ENCODE measurements around the gene AACS.
"Not testable (repeated sequence)": the region's sequence is repeated elsewhere in the genome, so short reads cannot be mapped to it uniquely, and the experiment has no call there.

Gene AACS

DNA sequence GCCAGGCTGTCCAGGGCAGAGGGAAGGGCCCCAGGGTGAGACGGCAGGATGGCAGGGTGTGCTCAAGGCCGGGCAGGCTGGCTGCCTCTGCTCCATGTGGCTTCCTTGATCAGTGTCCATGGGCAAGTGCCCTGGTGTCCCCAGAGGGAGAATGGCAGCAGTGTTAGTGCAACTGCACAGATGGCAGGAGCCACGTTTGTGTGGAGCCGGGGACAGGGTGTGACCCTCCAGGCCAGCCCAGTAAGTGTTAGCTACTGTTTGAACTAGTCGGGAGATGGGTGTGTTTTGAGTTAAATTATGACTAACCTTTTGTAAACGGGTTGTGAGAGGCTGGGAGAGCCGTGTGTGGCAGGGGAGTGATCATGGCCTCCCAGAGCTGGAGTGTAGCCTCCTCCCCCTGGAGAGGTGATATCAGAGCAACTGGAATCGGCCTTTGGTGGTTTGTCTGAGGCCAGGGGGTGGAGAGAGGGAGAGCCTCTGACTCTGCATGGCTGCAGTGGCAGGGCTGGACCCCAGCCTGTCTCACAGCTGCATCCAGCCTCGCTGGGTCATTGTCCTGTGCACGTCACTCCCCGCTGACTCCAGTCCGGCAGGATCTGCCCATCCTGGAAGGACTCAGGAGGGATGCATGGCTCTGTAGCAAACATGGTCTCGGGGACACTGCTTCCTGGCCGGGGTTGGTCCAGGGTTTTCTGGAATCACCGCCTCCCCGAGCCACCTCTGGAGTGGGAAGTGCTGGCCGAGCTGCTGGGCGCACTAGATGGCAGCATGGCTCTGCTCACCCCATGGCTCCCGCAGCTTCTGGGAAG is 27.8 kb downstream of the AACS start:
- no peak for DNase-seq

DNA sequence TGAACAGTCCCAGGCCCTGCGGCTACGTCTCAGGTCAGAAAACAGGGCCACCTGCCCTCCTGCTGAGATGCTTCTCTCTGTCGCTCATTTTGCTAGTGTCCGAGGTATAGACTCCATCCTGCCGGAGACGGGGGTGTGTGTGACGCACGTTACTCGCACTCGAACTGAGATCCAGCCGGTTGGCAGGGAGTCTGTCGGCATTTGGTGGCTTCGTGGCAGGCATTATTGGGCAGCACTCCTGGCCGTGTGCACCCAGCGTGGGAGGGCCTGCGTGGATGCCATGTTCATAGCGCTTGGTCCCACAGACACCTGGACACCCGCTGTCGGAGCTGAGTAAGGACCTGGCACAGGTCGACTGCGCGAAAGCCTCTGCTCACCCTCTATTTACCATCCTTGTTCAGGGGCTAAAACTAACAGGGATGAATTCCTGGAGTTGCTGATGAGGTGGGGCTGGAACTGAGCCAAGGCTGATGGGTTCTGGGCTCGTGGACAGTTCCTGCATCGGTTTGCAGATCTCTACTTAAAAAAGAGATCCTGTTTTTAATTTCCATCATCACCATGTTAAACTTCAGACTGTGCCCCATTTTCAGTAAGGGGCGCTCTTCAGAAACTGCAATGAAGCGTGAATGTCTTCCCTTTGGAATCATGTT is 28.6 kb downstream of the AACS start:
- no peak for DNase-seq

DNA sequence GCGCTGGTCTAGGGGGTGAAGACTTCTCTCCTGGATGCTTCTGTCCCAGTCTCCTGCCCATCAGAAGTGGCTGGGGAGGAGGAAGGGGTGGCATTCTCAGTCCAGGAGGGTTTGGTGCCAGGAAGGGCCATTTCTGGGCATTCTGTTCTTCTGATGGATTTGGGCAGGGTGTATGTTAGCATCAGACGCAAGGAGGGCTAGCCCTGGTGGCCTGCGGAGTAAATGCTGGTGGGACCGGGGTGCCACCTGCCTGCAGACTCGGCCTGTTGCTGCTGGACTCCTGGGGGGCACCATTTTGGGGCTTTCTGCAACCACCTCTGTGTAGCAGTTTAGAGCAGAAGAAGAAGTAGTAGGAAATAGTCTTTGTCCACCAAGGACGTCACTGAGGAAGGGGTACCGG is 31.7 kb downstream of the AACS start:
- DNase-seq = no peak

DNA sequence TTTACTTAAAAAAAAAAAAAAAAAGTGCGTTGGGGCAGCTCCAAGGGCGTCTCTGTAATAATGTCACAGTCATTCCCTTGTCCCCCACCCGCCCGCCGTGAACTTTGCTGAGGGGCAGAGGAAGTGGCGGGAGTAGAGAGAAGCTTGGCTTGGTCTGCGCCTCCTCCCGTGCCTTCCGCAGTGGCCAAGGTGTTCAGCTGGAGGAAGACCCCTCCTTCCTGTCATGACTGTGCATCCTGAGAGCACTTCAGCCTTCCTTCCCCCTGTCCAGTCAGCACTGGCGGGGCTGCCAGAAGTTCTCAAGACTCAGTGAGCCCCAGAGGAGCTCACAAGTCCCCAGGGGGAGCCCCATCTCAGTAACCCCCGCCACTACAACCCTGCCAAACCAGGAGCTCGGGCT is 32.2 kb downstream of the AACS start:
- DNase-seq = no peak

DNA sequence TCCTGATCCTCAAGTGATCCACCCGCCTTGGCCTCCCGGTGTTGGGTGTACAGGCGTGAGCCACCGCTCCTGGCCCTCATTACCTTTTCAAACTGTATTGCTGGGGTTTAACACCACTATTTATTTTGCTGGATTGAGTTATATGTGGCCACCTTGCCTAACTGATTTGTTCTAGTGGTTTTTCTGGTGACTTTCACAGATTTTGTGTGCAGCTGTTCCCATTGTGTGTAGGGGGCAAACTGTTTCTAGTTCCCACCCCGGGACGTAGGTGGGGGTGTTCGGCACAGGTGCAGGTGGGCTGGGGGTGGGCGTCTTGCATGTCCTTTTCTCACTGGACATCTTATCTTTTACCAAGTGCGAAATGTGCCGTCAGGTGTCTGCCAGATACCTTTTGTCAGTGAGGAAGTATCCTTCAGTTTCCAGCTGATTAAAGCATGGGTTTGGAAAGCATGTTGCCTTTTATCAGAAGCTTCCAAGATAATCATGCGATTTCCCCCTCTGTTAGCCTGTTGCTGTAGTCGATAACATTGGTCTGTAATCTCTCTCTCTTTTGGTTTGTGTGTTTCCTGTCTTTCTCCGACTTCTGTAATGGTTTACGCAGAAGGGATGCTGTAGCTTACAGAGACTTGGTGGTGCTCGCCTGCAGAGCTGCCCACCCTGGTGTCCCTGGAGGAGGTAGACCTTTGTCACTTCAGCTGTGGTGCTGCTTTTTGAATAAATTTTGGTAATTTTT is 33.6 kb downstream of the AACS start:
- no peak for DNase-seq

DNA sequence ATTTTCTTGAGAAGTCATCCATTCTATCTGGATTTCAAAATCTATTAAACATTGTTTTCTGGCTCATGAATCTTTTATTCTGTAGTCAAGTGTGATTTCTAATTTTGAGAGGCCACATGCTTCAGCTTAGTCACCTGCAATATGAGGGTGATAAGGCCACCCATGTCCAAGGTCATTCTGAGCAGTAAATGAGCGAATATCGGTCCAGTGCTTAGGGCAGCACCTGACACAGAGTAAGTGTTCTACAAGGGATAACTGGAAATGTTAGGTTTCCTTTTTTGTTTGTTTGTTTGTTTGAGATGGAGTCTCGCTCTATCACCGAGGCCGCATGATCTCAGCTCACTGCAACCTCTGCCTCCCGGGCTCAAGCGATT is 34.2 kb downstream of the AACS start:
- no peak for DNase-seq

DNA sequence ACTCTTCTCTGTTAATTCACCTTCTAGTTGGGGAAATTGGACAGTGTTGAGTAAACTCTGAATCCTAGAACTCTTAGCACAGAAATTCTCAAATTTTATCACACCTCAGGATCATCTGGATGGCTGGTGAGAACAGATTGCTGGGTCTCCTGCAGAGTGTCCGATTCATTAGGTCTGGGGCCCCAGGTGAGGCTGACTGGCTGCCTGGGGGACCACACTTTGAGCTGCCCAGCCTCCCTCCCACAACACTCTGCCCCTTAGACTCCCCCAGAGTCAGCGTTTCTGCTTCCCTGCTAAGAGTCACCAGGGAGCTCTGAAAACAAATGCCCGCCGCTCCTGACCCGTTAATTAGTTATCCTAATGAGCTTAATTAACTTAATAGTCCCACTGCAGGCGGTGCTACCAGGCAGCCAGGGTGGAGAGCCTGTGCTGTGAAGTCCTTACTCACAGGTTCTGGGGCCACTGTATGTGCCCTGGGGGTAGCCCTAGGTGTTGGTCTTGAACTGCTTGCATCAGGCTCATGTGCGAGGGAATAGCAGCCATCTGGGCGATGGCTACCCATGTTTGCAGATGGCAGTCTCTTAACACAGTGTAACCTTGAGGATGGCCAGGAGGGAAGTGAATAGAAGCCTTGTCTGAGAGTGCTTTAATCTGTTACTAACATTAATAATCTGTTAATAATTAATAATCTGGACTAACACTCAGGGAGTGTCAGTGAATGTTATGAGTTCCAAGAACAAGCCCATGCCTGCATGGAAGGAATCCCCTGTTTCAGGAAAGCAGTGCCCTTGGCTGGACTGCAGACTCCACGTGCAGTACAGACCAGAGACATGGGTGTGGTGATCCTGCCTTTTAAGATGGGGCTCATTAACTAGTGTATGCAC is 35.6 kb downstream of the AACS start:
- no peak for DNase-seq

DNA sequence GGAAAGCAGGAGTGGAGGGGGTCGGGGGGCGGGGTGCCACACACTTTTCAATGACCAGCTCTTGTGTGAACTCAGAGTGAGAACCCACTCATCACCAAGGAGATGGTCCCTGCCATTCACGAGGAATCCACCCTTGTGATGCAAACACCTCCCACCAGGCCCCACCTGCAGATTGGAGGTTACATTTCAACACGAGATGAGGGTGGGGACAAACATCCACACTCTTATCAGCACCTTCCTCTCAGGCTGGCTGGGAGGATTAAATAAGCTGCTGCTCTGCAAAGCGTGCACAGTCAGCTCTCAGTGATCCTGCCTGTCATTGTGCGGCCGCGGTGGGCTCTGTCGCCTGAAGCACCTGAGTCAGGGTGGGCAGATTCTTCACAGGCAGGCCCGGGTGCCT is 39.7 kb downstream of the AACS start:
- no peak for DNase-seq

DNA sequence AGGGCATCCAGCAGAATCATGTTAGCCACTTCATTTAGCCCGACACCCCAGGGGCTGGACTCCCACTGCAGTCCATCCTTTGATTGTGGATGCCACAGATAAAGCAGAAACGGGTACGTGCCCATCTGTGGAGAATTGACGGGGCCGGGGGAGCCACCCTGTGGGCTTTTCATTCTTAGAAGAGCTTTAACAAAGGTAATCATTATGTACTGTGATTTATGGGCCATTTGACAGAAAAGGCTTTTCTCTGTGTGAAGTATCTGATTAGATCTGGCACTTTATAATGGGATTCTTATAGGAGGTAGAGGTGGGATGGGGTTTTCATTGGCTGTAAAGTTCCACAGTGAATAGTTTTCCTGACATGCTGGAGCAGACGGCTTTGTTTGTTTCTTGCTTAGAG is 40.4 kb downstream of the AACS start:
- DNase-seq = no peak

DNA sequence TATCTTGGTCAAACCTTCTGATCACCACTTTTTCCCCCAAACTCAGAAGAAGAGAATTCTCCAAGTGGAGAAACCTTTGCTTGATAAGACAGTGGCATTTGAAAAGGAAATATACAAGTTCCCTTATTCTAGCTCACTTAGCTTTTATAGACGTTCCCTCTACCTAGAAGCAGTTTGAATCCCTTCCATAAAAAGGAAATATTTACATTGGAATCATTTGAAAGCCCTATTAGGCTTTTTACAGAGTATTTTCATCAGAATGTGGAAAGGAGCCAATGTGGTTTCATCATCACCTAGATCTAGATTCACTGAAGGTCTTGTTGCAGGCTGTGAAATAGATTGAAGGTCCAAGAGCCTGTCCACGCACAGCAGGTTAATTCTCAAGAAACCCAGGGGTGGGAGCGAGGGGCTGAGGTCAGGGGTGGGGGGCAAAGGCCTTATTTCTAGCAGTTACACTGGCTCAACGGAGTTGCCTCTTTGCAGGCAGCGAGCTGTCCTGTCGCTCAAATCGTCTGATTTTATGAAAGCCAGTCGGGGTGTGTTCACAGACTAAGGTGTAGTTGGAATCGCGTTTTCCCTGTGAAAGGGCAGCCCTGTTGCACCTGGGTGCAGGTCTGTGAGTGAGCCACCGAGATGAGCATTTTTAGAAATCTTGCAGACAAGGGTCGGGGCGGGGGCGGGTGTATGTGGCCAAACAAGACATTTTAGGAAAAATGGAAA is 45.6 kb downstream of the AACS start:
- no peak for DNase-seq

DNA sequence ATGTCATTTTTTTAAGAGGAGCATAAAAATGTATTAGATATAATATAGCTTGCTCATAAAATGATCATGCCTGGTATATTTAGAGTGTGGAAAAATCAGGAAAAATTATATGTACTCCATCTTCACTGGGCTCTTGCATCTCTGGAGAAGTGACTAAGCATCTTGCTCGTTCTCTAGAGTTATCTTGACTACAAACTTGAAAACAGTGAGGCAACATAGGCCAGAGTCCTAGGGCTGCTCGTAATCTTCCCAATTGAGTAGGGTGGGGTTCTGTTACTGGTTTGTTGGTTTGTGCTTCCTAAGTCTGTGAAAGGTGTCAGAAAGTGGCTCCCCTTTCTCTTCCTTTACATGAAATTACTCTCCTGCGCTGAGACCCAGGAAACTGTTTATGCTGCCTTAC is 46.2 kb downstream of the AACS start:
- DNase-seq = no peak

DNA sequence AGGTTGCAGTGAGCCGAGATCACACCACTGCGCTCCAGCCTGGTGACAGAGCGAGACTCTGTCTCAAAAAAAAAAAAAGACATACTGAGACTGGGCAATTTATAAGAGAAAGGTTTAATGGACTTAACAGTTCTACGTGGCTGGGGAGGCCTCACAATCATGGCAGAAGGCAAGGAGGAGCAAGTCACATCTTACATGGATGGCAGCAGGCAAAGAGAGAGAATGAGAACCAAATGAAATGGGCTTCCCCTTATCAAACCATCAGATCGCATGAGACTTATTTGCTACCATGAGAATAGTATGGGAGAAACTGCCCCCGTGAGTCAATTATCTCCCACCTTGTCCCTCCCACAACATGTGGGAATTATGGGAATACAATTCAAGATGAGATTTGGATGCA is 47.4 kb downstream of the AACS start:
- DNase-seq = not testable (repeated sequence)

DNA sequence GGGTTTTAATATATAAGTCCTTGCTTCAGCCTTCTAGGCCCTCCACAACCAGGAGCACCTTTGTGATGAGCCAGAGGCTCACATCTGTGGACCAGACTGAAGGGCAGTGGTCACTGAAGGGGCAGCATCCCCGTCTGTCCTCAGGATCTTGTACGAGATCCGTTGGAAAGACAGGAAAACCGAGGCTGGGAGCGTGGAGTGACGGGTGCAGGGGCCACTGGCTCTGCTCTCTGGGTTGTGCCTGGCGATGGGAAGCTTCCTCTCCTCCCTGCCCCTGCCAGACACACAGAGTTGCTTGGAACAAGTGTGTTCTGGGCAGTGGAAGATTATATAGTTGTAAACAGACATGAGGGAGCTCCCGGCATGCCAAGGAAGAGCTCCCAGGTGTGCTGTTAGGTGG is 48.0 kb downstream of the AACS start:
- DNase-seq = no peak

DNA sequence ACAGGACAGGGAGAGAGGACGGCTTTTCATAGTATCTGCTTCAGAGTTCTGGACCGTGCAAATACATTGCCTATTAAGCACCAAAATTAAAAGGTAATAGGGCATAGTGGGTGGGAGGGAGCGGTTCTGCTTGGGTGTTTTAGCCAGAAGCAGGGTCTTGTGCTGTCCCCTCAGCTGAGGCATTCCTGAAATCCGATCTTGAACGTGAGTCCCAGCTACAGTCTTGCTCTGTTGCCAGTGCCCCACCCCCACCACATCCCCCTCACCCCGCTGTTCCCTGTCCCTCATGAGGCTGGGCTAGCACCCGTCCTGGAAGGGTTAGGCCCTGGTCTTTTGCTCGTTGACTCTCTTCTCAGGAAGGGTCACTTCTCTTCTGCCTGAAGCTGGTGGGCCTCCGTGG is 48.6 kb downstream of the AACS start:
- no peak for DNase-seq

DNA sequence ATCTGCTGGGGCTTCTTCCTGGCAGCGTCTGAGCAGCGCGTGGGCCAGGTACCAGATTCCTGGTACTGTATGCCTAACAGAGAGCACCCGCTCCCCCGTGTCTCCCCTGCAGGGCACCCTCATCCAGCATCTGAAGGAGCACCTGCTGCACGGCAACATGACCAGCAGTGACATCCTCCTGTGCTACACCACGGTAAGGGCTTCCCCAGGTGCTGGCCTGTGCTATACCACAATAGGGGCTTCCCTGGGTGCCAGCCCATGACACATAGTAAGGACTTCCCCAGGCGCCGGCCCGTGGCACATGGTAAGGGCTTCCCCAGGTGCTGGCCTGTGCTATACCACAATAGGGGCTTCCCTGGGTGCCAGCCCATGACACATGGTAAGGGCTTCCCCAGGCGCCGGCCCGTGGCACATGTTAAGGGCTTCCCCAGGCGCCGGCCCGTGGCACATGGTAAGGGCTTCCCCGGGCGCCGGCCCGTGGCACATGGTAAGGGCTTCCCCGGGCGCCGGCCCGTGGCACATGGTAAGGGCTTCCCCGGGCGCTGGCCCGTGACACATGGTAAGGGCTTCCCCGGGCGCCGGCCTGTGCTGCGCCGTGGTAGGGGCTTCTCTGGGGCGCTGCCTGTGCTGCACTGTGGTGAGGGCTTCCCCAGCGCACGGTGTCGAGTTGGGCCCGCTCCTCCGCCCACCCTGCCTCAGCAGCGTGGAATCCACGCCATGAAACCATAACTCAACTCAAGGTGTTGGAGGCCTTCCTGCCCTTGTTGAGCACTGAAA is 49.3 kb downstream of the AACS start:
- no peak for DNase-seq

DNA sequence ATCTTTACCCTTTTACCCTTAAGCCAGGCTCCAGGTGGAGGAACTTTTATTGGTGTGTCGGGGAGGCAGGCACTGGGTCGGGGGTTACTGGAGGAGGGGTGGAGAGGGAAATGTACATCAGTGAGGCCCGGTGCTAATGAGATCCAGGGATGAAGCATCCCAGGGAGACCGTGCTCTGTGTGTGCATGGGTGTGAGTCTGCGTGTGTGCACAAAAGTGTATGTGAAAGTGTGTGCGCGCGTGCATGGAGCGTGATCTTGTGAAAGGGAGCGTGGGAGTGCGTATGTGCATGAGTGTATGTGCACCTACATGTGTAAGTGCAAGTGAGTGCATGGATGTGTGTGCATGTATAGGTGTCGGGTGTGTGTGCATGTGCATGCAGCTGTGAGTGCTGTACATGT is 55.3 kb downstream of the AACS start:
- DNase-seq = no peak

DNA sequence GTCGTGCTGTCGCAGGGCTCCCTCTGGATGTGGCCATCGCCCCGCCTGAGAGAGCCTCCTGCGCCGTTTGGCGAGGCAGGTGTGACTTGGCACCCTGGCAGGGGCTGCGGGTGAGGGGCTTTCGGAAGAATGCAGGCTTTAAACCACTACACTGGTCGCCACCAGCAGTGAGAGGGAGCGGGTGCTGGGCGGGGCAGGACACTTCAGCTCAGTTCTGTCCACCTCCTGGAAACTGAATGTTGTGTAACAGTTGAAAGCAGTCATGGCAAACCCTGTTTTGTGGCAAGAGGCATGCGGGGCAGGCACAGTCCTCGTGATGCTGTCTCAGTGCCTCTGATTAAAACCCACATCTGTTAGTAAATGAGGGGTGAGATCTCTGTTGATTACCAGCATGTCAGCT is 55.9 kb downstream of the AACS start:
- no peak for DNase-seq

DNA sequence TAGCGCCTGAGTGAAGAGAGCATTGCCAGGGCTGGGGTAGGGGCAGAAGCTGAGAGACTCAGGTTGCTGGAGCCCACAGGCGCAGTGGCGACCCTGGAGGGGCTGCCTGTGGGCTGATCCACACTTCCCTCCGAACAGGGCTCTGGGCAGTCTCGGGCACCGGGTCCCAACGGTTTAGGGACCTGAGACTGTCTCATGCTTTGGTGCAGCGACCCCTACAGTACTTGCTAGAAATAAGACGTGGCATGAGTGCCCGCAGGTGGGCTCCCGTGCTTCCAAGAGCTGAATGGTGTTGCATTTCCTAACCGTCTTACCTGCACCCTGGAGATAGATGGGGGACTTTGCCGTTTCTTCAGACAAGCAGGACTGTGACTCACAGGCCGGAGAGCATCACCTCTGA is 57.4 kb downstream of the AACS start:
- no peak for DNase-seq

DNA sequence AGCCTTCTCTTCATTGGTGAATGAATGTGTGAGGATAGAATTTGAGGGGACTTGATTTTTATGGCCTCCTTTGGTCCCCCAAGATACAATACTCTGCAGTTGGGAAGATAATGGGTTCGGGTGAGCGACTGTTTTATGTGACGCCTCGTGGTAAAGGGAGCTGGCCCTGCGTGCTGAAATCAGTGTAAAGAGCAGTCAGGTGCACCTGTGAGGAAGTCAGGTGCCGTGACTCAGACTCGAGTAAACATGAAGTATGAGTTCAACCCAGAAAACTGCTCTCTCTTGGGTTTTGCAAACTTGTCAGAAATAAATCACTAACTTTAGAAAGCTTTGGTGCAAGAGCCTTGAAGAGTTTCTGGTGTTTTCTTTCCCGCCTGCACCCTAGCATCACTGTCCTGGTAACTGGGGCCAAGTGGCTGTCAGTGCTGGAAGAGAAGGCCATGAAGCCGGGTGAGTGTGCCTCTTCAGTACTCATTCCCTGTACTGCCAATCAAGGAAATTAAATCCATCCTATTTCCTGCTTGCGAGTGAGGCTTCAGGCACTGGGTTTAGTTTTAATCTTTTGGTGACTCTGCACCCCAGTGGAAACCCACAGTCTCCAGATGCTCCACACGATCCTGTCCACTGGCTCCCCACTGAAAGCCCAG is 59.2 kb downstream of the AACS start:
- DNase-seq = no peak

DNA sequence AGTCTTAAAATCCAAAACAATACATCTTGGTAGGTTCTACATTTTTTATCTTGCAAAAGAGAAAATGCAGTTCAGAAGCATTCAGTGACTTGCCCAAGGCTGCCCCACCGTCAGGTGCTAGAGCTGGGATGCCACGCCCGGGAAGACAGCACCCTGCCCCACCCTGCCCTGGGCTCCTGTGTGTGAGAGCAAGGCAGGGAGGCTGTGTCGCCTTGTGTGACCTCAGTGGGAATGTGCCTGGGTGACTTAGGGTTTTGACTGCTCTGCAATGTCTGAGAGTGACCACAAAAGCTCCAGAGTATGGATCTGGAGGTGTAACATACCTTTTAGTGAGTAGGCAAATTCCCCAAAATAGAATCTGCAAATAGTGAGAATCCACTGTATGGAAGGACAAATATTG is 60.0 kb downstream of the AACS start:
- no peak for DNase-seq

All from cerebellar nuclear complex (tissue), 1 donor.